HL-60 (cell line): ENCODE results near the gene ZNF583.

ENCODE experiments used
- DNase-seq, 2 experiments: peaks; one replicate each; pipeline ENCODE4 v3.0.0-alpha.2; 2010 to 2020; ENCODE audit warnings: low read depth in 1 of 2, low spot score in 1 of 2
- H3K27ac ChIP-seq: fragments of 250-450 bp; sonication (Bioruptor Pico); replicated peaks from 2 replicates; pipeline ENCODE4 v1.5.1; 2020; ENCODE audit warnings: mild to moderate bottlenecking, moderate library complexity
- H3K27me3 ChIP-seq: fragments of 250-450 bp; sonication (Bioruptor Pico); 2 replicates; pipeline ENCODE4 v1.5.1; 2021; ENCODE audit warnings: mild to moderate bottlenecking, moderate library complexity; ENCODE audit not compliant: insufficient read depth, poor library complexity, severe bottlenecking
- H3K4me3 ChIP-seq: replicated peaks from 2 replicates; pipeline ENCODE4 v1.5.1; 2011; ENCODE audit warnings: mild to moderate bottlenecking, control low read depth, low read length; ENCODE audit not compliant: insufficient read depth
- GABPA ChIP-seq: IDR thresholded peaks from 2 replicates; pipeline ENCODE4 v1.6.1; 2012; ENCODE audit warnings: low read depth
- POLR2AphosphoS5 ChIP-seq: IDR thresholded peaks from 2 replicates; pipeline ENCODE4 v1.6.1; 2012; ENCODE audit warnings: low read depth
- REST ChIP-seq: IDR thresholded peaks from 2 replicates; pipeline ENCODE4 v1.6.1; 2012; ENCODE audit warnings: low read depth; ENCODE audit not compliant: insufficient replicate concordance
- SPI1 ChIP-seq: IDR thresholded peaks from 2 replicates; pipeline ENCODE4 v1.6.1; 2012; ENCODE audit warnings: low read depth, mild to moderate bottlenecking, borderline replicate concordance
- TF ChIP-seq, protein P1 (sequence below): IDR thresholded peaks from one replicate; pipeline ENCODE4 v1.5.1; 2011; ENCODE audit warnings: low read length, control low read depth, inconsistent platforms; ENCODE audit not compliant: insufficient read depth

The ZNF583 gene

DNA sequence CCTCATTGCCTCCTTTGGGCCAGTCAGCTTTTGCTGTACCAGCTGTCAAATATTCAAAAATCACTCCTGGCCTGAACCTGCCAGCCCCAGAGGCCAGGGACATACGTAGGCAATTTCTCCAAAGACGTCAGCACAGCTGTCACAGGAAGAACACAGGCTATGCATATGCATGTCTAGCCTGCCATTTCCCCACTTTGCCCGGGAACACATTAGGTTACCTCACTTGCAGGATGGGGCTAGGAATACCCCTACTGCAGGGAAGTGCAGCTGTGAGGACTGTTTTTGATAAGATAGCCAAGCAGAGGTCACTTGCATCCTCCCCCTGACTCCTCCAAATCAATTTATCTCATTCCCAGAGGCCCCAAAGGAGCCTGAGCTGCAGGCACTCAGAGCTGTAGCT lies 70.2 kb downstream of the ZNF583 start:
- H3K4me3 ChIP-seq, result no peak overlapping the region
- no peak for TF ChIP-seq POLR2AphosphoS5
- TF ChIP-seq REST, result no peak
- TF ChIP-seq, protein P1, sequence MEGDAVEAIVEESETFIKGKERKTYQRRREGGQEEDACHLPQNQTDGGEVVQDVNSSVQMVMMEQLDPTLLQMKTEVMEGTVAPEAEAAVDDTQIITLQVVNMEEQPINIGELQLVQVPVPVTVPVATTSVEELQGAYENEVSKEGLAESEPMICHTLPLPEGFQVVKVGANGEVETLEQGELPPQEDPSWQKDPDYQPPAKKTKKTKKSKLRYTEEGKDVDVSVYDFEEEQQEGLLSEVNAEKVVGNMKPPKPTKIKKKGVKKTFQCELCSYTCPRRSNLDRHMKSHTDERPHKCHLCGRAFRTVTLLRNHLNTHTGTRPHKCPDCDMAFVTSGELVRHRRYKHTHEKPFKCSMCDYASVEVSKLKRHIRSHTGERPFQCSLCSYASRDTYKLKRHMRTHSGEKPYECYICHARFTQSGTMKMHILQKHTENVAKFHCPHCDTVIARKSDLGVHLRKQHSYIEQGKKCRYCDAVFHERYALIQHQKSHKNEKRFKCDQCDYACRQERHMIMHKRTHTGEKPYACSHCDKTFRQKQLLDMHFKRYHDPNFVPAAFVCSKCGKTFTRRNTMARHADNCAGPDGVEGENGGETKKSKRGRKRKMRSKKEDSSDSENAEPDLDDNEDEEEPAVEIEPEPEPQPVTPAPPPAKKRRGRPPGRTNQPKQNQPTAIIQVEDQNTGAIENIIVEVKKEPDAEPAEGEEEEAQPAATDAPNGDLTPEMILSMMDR, result no peak
- TF ChIP-seq SPI1, result no peak
- no peak for TF ChIP-seq GABPA
- H3K27ac ChIP-seq, result no peak overlapping the region
- H3K27me3 ChIP-seq, result no peaks in the 10 kb centered on the region
- no peak for DNase-seq

GRCh38 chr19:56476093-56476492 lies 72.0 kb downstream of the ZNF583 start:
- H3K4me3 ChIP-seq, result no peak overlapping the region
- no peaks in the 10 kb centered on the region for H3K27me3 ChIP-seq
- DNase-seq, result no peak
- H3K27ac ChIP-seq, result peak overlapping the region; percentile 86
- TF ChIP-seq, protein P1, result no peak
- no peak for TF ChIP-seq GABPA
